CD4-positive, alpha-beta memory T cell (primary cell): ENCODE data around the gene TBC1D22B. TPM values are rescaled to one million over a fixed set of nuclear protein-coding genes. Genes with fewer than 3 reads are reported as not detected.
"Not testable (repeated sequence)": the region's sequence is repeated elsewhere in the genome, so short reads cannot be mapped to it uniquely, and the experiment has no call there.

Source experiments
- CTCF ChIA-PET: fragments of 350-600 bp; sonication (Branson Sonifier 250); formaldehyde crosslinking; loops from one replicate; lab custom pipeline; 2021; ENCODE audit warnings: inconsistent platforms; ENCODE audit not compliant: partially characterized antibody; lab: Charles Lee
- POLR2A ChIA-PET: fragments of 350-600 bp; sonication (Branson Sonifier 250); formaldehyde crosslinking; loops from one replicate; lab custom pipeline; 2021; ENCODE audit not compliant: partially characterized antibody; lab: Charles Lee
- DNase-seq, 5 donors: peaks; one replicate each; pipeline versions ENCODE4 v3.0.0 to v3.0.0-alpha.2; 2020 to 2022; ENCODE audit warnings: mixed read lengths in 1 of 5
- H3K27ac ChIP-seq: one replicate; pipeline ENCODE4 v1.7.0; 2013; ENCODE audit warnings: low read depth, low read length
- H3K27me3 ChIP-seq: 2 replicates; pipeline ENCODE4 v1.7.0; 2013; ENCODE audit warnings: mild to moderate bottlenecking, low read length, moderate library complexity; ENCODE audit not compliant: insufficient read depth
- H3K36me3 ChIP-seq: 2 replicates; pipeline ENCODE4 v1.7.0; 2013; ENCODE audit warnings: mild to moderate bottlenecking, low read length, moderate library complexity; ENCODE audit not compliant: insufficient read depth
- H3K4me1 ChIP-seq: 2 replicates; pipeline ENCODE4 v1.7.0; 2013; ENCODE audit warnings: mild to moderate bottlenecking, low read length, moderate library complexity; ENCODE audit not compliant: insufficient read depth
- H3K4me3 ChIP-seq, 2 donors: one replicate each; pipeline ENCODE4 v1.7.0; 2013; ENCODE audit warnings: low read length in 2 of 2, mild to moderate bottlenecking in 1 of 2
- H3K9me3 ChIP-seq, 2 donors: one replicate each; pipeline ENCODE4 v1.7.0; 2013; ENCODE audit warnings: low read length in 2 of 2, control low read depth in 1 of 2; ENCODE audit not compliant: control insufficient read depth in 1 of 2
- H3K27ac Mint-ChIP-seq, 7 donors: one replicate each; pipeline ENCODE4 v1.8.0; 2020 to 2021; ENCODE audit warnings: mixed read lengths in 7 of 7, mild to moderate bottlenecking in 6 of 7, inconsistent platforms in 3 of 7, moderate library complexity in 3 of 7
- H3K27me3 Mint-ChIP-seq, 2 donors: one replicate each; pipeline ENCODE4 v1.8.0; 2020 to 2021; ENCODE audit warnings: mixed read lengths in 2 of 2
- H3K36me3 Mint-ChIP-seq, 2 donors: one replicate each; pipeline ENCODE4 v1.8.0; 2020 to 2021; ENCODE audit warnings: mixed read lengths in 2 of 2, inconsistent platforms in 1 of 2, mild to moderate bottlenecking in 1 of 2
- H3K4me1 Mint-ChIP-seq, 4 donors: one replicate each; pipeline ENCODE4 v1.8.0; 2020 to 2021; ENCODE audit warnings: mixed read lengths in 4 of 4, mild to moderate bottlenecking in 1 of 4
- H3K4me3 Mint-ChIP-seq, 8 donors: one replicate each; pipeline ENCODE4 v1.8.0; 2020 to 2021; ENCODE audit warnings: mixed read lengths in 8 of 8, mild to moderate bottlenecking in 7 of 8, moderate library complexity in 6 of 8, inconsistent platforms in 3 of 8
- H3K9me3 Mint-ChIP-seq, 8 donors: one replicate each; pipeline ENCODE4 v1.8.0; 2020 to 2021; ENCODE audit warnings: mixed read lengths in 8 of 8, mild to moderate bottlenecking in 5 of 8, inconsistent platforms in 3 of 8, moderate library complexity in 1 of 8
- intact Hi-C: fragments of 100-400 bp; cut with micrococcal nuclease; formaldehyde crosslinking; loops from one replicate; pipeline ENCODE4 v1.15.1; 2023
- polyA plus RNA-seq, 2 donors: library from polyadenylated mRNA; unstranded; fragments of 300-500 nt; fragmentation: Illumina TruSeq; gene quantifications; one replicate each; pipeline ENCODE4 v1.2.3, GENCODE V29; 2021
- total RNA-seq, 2 experiments: library from RNA; stranded (reverse); gene quantifications; one replicate each; pipeline ENCODE4 v1.2.3, GENCODE V29; 2021

Gene TBC1D22B
- total and polyA plus RNA-seq, 4 experiments from 2014 or later: 7.2 to 11.9 (median 10.0) TPM

GRCh38 chr6:37339741-37340638, 82.4 kb downstream of the TBC1D22B start:
- ChIA-PET CTCF (interaction anchor here (0.8 kb wide), 1 partner anchor 14 kb away, joined by 3 read pairs; no protein-coding TSS in a partner anchor), POLR2A (no interaction called here)
- Mint-ChIP-seq H3K4me3 (no peak overlapping the region), H3K27me3 (peaks cover 0 to 2% of the 10 kb centered on the region in 2 donors), H3K9me3 (no peaks in the 10 kb centered on the region), H3K36me3 (peaks cover 0 to 4% of the 10 kb centered on the region in 2 donors), H3K27ac (no peak overlapping the region), H3K4me1 (no peaks in the 10 kb centered on the region)
- intact Hi-C loops: no loop called here
- Histone ChIP-seq H3K9me3 (no peaks in the 10 kb centered on the region), H3K4me3 (no peak overlapping the region), H3K36me3 (no peaks in the 10 kb centered on the region), H3K4me1 (no peaks in the 10 kb centered on the region), H3K27ac (no peak overlapping the region), H3K27me3 (no peaks in the 10 kb centered on the region)
- DNase-seq: no peak

GRCh38 chr6:37340639-37340943, 83.0 kb downstream of the TBC1D22B start:
- POLR2A ChIA-PET: no interaction called here
- H3K4me1 Mint-ChIP-seq: no peaks in the 10 kb centered on the region
- no peak overlapping the region for H3K4me3 ChIP-seq
- peaks cover 0 to 2% of the 10 kb centered on the region in 2 donors for H3K27me3 Mint-ChIP-seq
- peaks cover 0 to 4% of the 10 kb centered on the region in 2 donors for H3K36me3 Mint-ChIP-seq
- intact Hi-C loops: no loop called here
- no peaks in the 10 kb centered on the region for H3K4me1 ChIP-seq
- DNase-seq: no peak
- no peak overlapping the region for H3K27ac ChIP-seq
- H3K9me3 Mint-ChIP-seq: no peaks in the 10 kb centered on the region
- no peak overlapping the region for H3K27ac Mint-ChIP-seq
- no peaks in the 10 kb centered on the region for H3K27me3 ChIP-seq
- H3K9me3 ChIP-seq: no peaks in the 10 kb centered on the region
- CTCF ChIA-PET: no interaction called here
- H3K36me3 ChIP-seq: no peaks in the 10 kb centered on the region
- H3K4me3 Mint-ChIP-seq: no peak overlapping the region

- intact Hi-C loops: no loop called here
- H3K9me3 Mint-ChIP-seq: peaks cover 0 to 4% (median 0%) of the 10 kb centered on the region in 8 donors
- peaks cover 0 to 4% of the 10 kb centered on the region in 2 donors for H3K36me3 Mint-ChIP-seq
- no peaks in the 10 kb centered on the region for H3K4me1 Mint-ChIP-seq
- DNase-seq: no peak
- POLR2A ChIA-PET: no interaction called here
- H3K4me3 ChIP-seq: no peak overlapping the region
- no peaks in the 10 kb centered on the region for H3K4me1 ChIP-seq
- H3K27ac Mint-ChIP-seq: no peak overlapping the region
- CTCF ChIA-PET: interaction anchor here (1.7 kb wide), 1 partner anchor 18 kb away, joined by 6 read pairs; no protein-coding TSS in a partner anchor
- no peaks in the 10 kb centered on the region for H3K36me3 ChIP-seq
- no peaks in the 10 kb centered on the region for H3K9me3 ChIP-seq
- H3K27me3 Mint-ChIP-seq: peaks cover 3 to 12% of the 10 kb centered on the region in 2 donors
- H3K27ac ChIP-seq: no peak overlapping the region
- no peaks in the 10 kb centered on the region for H3K27me3 ChIP-seq
- H3K4me3 Mint-ChIP-seq: no peak overlapping the region
Measured at GRCh38 chr6:37343248-37343647, 85.7 kb downstream of the TBC1D22B start.

GRCh38 chr6:37344308-37344707, 86.7 kb downstream of the TBC1D22B start:
- H3K27me3 ChIP-seq: no peaks in the 10 kb centered on the region
- Mint-ChIP-seq H3K4me1 (no peaks in the 10 kb centered on the region), H3K27ac (no peak overlapping the region), H3K36me3 (peaks cover 0 to 4% of the 10 kb centered on the region in 2 donors), H3K27me3 (peaks cover 3 to 12% of the 10 kb centered on the region in 2 donors), H3K9me3 (peaks cover 0 to 4% (median 0%) of the 10 kb centered on the region in 8 donors), H3K4me3 (no peak overlapping the region)
- H3K4me1 ChIP-seq: no peaks in the 10 kb centered on the region
- DNase-seq: no peak
- ChIA-PET CTCF (interaction anchor here (1.7 kb wide), 1 partner anchor 19 kb away, joined by 6 read pairs; no protein-coding TSS in a partner anchor), POLR2A (no interaction called here)
- no peaks in the 10 kb centered on the region for H3K36me3 ChIP-seq
- no peak overlapping the region for H3K27ac ChIP-seq
- no peaks in the 10 kb centered on the region for H3K9me3 ChIP-seq
- H3K4me3 ChIP-seq: no peak overlapping the region
- intact Hi-C loops: no loop called here

GRCh38 chr6:37345804-37346203, 88.2 kb downstream of the TBC1D22B start:
- H3K9me3 ChIP-seq, H3K36me3 Mint-ChIP-seq, H3K4me1 ChIP-seq, H3K27me3 ChIP-seq, H3K36me3 ChIP-seq, H3K9me3 Mint-ChIP-seq, H3K27ac ChIP-seq, POLR2A ChIA-PET, DNase-seq, H3K4me3 Mint-ChIP-seq, CTCF ChIA-PET, H3K4me1 Mint-ChIP-seq, H3K27ac Mint-ChIP-seq, H3K4me3 ChIP-seq, intact Hi-C loops: not testable (repeated sequence)
- H3K27me3 Mint-ChIP-seq: peaks cover 3 to 12% of the 10 kb centered on the region in 2 donors

GRCh38 chr6:37347177-37347576, 89.6 kb downstream of the TBC1D22B start:
- H3K9me3 Mint-ChIP-seq: peaks cover 0 to 4% (median 0%) of the 10 kb centered on the region in 8 donors
- no peaks in the 10 kb centered on the region for H3K36me3 ChIP-seq
- H3K4me3 Mint-ChIP-seq: no peak overlapping the region
- H3K4me1 Mint-ChIP-seq: no peaks in the 10 kb centered on the region
- no peak overlapping the region for H3K4me3 ChIP-seq
- H3K27ac ChIP-seq: no peak overlapping the region
- no peak overlapping the region for H3K27ac Mint-ChIP-seq
- no peak for DNase-seq
- no peaks in the 10 kb centered on the region for H3K27me3 ChIP-seq
- H3K36me3 Mint-ChIP-seq: no peaks in the 10 kb centered on the region
- ChIA-PET CTCF (no interaction called here), POLR2A (no interaction called here)
- no peaks in the 10 kb centered on the region for H3K9me3 ChIP-seq
- peaks cover 3 to 10% of the 10 kb centered on the region in 2 donors for H3K27me3 Mint-ChIP-seq
- intact Hi-C loops: no loop called here
- no peaks in the 10 kb centered on the region for H3K4me1 ChIP-seq

GRCh38 chr6:37347670-37348111, 90.1 kb downstream of the TBC1D22B start:
- POLR2A ChIA-PET: no interaction called here
- no peaks in the 10 kb centered on the region for H3K27me3 ChIP-seq
- DNase-seq: no peak
- no peak overlapping the region for H3K4me3 Mint-ChIP-seq
- CTCF ChIA-PET: no interaction called here
- peaks cover 0 to 4% (median 0%) of the 10 kb centered on the region in 8 donors for H3K9me3 Mint-ChIP-seq
- intact Hi-C loops: no loop called here
- H3K36me3 Mint-ChIP-seq: no peaks in the 10 kb centered on the region
- H3K4me3 ChIP-seq: no peak overlapping the region
- no peak overlapping the region for H3K27ac ChIP-seq
- H3K27ac Mint-ChIP-seq: no peak overlapping the region
- H3K27me3 Mint-ChIP-seq: peaks cover 3 to 10% of the 10 kb centered on the region in 2 donors
- no peaks in the 10 kb centered on the region for H3K9me3 ChIP-seq
- no peaks in the 10 kb centered on the region for H3K4me1 Mint-ChIP-seq
- H3K4me1 ChIP-seq: no peaks in the 10 kb centered on the region
- H3K36me3 ChIP-seq: no peaks in the 10 kb centered on the region
